D721Med (cell line): ENCODE data around the gene GTPBP3.

Experiments
- DNase-seq: peaks from one replicate; pipeline ENCODE4 v3.0.0; 2011; ENCODE audit warnings: low spot score; ENCODE audit not compliant: insufficient read length
- FAIRE-seq: peaks from 2 replicates; lab custom pipeline; 2011; peaks lifted over from hg19 to GRCh38; lab: Jason Lieb, UNC
- TF ChIP-seq, protein P1 (sequence below): IDR thresholded peaks from 2 replicates; pipeline ENCODE4 v1.5.1; 2012; ENCODE audit warnings: mild to moderate bottlenecking, control low read depth; ENCODE audit not compliant: insufficient read depth; ENCODE audit errors: missing control alignments

The GTPBP3 gene

DNA sequence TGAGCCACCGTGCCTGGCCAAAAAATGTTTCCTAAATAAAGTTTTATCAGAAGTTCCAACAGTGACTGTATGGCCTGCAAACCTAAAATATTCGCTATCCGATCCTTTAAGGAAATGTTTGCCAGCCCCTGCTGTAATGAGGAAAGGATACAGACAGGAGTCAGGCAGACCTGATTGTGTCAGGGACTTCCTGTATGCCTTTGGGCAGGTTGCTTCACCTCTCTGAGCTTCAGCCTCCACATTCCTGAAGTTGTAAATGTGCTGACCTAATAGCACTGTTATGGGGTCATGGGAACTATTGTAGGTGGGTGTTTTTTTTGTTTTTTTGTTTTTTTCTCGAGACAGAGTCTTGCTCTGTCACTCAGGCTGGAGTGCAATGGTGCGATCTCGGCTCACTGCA, 40.4 kb upstream of the GTPBP3 start:
- DNase-seq (no peak), FAIRE-seq (no peak)
- TF ChIP-seq, protein P1, sequence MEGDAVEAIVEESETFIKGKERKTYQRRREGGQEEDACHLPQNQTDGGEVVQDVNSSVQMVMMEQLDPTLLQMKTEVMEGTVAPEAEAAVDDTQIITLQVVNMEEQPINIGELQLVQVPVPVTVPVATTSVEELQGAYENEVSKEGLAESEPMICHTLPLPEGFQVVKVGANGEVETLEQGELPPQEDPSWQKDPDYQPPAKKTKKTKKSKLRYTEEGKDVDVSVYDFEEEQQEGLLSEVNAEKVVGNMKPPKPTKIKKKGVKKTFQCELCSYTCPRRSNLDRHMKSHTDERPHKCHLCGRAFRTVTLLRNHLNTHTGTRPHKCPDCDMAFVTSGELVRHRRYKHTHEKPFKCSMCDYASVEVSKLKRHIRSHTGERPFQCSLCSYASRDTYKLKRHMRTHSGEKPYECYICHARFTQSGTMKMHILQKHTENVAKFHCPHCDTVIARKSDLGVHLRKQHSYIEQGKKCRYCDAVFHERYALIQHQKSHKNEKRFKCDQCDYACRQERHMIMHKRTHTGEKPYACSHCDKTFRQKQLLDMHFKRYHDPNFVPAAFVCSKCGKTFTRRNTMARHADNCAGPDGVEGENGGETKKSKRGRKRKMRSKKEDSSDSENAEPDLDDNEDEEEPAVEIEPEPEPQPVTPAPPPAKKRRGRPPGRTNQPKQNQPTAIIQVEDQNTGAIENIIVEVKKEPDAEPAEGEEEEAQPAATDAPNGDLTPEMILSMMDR, result no peak

DNA sequence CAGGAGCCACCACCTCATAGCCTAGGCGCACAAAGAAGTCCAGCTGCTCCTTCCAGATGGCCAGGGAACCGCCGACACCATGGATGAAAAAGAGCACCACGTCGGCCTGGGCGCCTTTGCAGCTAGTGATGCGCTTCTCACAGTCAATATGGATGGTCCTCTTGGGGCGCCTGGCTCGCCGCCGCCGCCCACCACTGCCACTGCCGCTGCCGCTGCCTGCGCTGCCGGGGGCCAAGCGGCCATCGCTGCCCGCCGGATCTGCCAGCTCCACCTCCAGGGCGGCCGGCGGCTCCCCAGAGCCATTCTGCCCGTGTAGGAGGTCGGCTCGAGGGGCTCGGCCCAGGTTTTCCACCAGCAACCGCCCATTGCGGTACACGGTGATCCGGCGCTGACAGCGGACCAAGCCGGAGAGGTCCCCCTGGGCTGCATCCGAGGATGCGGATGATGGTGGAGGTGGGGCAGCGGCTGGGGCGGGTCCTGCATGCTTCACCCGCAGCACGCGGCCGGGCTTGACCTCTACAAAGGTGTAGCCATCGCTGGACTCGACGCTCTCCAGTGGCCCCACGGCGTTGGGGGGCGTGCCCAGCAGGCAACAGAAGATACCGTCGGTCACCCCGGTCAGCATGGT, 36.2 kb upstream of the GTPBP3 start:
- DNase-seq (no peak), FAIRE-seq (no peak)
- TF ChIP-seq, protein P1, result no peak

DNA sequence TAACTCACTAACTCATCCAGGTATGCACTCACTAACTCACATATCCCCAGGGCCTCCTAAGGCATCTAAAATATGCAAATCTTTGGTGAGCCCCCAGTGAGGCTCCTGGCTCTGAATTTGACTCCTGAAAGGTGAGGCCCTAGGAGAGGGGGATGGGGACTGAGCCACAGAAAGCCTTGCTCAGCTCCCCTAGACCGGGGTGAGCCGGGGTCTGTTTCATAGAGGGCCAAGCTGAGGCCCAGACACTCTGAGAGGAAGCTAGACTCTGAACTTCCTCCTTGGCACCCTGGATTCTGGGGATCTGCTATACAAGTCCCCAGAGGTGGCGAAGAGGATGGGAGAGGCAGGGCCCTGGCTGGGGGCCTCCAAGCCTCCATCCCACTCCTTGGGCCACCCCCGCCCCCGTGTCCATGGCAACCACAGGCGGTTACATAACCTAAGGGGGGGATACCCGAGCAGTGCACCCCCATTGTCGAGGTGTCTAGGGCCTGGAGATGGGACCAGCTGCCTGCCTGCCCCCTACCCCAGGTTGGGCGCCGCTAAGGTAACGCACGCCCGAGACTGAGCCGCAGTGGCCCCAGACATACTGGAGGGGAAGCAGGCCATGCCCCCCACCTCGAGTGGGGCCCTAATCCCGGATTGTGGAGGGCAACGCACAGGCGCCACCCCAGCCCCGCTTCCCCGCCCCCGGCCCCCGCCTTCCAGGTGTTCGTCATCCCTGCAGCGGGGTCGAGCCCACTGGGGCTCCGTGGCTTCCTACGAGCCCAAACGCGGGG, 34.8 kb upstream of the GTPBP3 start:
- no peak for DNase-seq
- TF ChIP-seq, protein P1, result no peak
- FAIRE-seq, result no peak

DNA sequence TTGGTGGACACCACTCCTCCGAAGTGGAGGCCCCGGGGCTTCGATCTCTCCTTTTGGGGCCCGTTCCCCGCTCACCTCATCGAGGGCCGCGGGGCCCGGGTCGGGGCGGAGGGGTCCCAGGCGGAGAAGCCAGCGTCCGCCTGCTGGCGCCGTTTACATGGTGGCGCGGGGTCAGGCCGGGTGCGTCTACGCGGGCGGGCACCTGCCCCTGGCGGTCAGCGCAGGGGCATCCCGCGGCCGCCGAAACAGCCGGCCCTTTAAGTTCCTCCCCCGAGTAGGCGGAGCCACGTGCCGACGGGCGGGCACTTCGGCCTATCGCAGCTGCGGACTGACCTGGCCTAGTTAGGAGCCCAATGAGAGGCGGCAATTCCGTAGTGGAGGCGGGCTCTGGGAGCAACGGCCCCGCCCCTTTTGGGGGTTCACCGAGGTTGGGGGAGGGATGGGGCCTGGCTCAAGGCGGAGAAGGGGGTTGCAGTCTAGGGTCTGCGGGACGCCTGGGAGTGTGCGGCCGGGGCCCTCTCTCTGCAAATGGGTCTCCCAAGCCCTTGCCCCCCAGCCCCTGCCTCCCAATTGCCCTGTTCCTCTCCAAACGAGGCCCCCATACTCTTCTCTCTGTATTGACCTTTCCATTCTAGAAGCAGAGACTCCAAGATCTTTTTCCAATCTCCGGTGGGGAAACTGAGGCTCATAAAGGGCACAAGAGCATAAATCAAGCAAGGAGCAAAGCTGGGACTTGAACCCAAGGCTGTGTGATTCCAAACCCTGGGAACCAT, 34.0 kb upstream of the GTPBP3 start, which contains the start of gene ABHD8:
TSS of gene ABHD8 (minus strand) at position 259 of the 773 bp plus-strand sequence. CDS start 1,809 bp downstream, outside the sequence.
- FAIRE-seq (no peak), DNase-seq (peak; percentile 78)

DNA sequence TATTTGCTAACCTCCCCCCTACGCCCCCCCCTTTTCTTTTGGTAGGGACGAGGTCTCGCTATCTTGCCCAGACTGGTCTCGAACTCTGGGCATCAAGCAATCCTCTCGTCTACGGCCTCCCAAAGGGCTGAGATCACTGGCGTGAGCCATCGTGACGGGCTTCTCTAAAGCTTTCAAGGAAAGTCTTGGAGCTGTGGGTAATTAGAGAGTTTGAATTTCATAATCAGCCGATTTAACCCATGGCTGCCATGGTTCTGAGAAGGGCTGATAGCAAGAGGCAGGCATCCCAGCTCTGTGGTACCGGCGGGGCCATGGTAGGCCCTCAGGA, 33.4 kb upstream of the GTPBP3 start:
- no peak for DNase-seq
- TF ChIP-seq, protein P1, result no peak

More for the DNA sequence above, 34.0 kb upstream of the GTPBP3 start, which contains the start of gene ABHD8:
- TF ChIP-seq, protein P1, result no peak

DNA sequence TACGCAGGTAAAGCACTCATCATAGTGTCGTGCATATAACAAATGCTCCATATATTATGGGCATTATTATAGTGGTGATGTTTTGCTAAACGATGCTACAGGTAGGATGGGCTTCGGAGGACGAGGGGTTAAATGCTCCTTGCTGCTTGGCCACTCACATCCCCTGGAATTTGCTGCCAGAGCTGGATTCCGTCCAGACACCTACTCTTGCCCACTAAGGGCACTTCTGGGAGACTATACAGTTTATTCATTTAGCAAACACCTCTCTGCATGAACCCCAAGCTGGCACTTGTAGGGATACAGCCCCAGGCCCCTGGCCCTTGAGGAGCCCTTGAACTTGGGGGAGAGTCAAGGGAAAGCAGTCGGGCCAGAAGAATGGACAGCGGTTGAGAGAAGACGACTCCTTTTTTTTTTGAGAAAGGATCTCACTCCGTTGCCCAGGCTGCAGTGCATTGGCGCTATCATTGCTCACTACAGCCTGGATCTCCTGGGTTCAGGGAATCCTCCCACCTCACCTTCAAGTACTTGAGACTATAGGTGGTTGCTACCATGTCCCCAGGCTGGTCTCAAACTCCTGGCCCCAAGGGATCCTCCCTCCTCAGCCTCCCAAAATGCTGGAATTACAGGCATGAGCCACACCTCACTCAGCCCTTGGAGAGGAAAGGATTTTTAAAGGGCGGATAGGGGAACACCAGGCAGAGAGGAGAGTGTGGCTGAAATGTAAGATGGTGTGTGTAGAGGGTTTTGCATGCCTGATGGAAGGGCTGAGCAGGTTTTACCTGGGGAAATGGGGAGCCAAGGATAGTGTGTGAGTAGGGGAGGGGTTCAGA, 32.8 kb upstream of the GTPBP3 start:
- DNase-seq (no peak), FAIRE-seq (no peak)
- TF ChIP-seq, protein P1, result no peak

More for the DNA sequence above, 33.4 kb upstream of the GTPBP3 start:
- FAIRE-seq, result no peak
